ENCODE results near the gene OPN3. TPM values are rescaled to one million over a fixed set of nuclear protein-coding genes. Genes with fewer than 3 reads are reported as not detected.

The OPN3 gene
- total and polyA plus RNA-seq, 2 donors (not counting 1 experiment from before 2014, with no cell fraction given), result 21.0 to 29.6 TPM

GRCh38 chr1:241672301-241672700 is 32.1 kb upstream of the OPN3 start:
- no CpG with 5 or more reads among the region's 1 CpG for WGBS (ENCODE audit: insufficient coverage)
- CTCF ChIA-PET, result no interaction called here
- POLR2A ChIA-PET, result no interaction called here

GRCh38 chr1:241666419-241666818 is 26.2 kb upstream of the OPN3 start:
- no peaks in the 10 kb centered on the region for H4K20me1 ChIP-seq (ENCODE audit: control insufficient read depth, insufficient read depth, low read length, poor library complexity, severe bottlenecking)
- peaks cover 0 to under 1% (median 0%) of the 10 kb centered on the region in 4 experiments for H3K27me3 ChIP-seq (replicated peaks in 1 of 4; ENCODE audit: control extremely low read depth in 1 of 4, control insufficient read depth in 3 of 4, insufficient read depth in 4 of 4, low read length in 3 of 4)
- DNase-seq (no peak), ATAC-seq (ENCODE audit: low read depth) (no peak)
- H3K27me3 Mint-ChIP-seq, result peaks cover under 1% of the 10 kb centered on the region
- no peak overlapping the region for H3K4me2 ChIP-seq (replicated peaks; ENCODE audit: low read depth, low read length, poor library complexity, severe bottlenecking)
- H3K4me3 ChIP-seq (ENCODE audit: control extremely low read depth in 1 of 5, extremely low read depth in 1 of 5, insufficient read depth in 1 of 5, low read depth in 2 of 5, low read length in 4 of 5), result no peak overlapping the region
- H3K9me3 Mint-ChIP-seq (ENCODE audit: insufficient read depth), result no peaks in the 10 kb centered on the region
- ChIA-PET CTCF (no interaction called here), POLR2A (no interaction called here)
- H3K27ac ChIP-seq (ENCODE audit: low read length in 2 of 2), result no peak overlapping the region
- H3K36me3 ChIP-seq (replicated peaks in 1 of 2; ENCODE audit: control extremely low read depth in 1 of 2, control insufficient read depth in 1 of 2, extremely low read depth in 1 of 2, insufficient read depth in 2 of 2, low read length in 1 of 2), result no peaks in the 10 kb centered on the region
- no peaks in the 10 kb centered on the region for H3K79me2 ChIP-seq (ENCODE audit: control insufficient read depth, insufficient read depth, low read length)
- no peak overlapping the region for H3K4me3 Mint-ChIP-seq
- no peak overlapping the region for H3K9ac ChIP-seq (ENCODE audit: low read length)
- intact Hi-C loops (cut with micrococcal nuclease), result no loop called here
- H3K4me1 ChIP-seq (ENCODE audit: control insufficient read depth in 2 of 2, insufficient read depth in 2 of 2, low read length in 2 of 2), result no peaks in the 10 kb centered on the region
- H3K27ac Mint-ChIP-seq, result no peak overlapping the region
- TF ChIP-seq CTCF (IDR thresholded peaks at IDR 0.05) (no peak), EZH2 (IDR thresholded peaks at IDR 0.05; ENCODE audit: borderline replicate concordance, insufficient read depth, low read depth, low read length, poor library complexity, severe bottlenecking) (no peak)
- H3K4me1 Mint-ChIP-seq, result no peaks in the 10 kb centered on the region
- H2AFZ ChIP-seq (ENCODE audit: insufficient read depth, low read depth, low read length, poor library complexity, severe bottlenecking), result no peak overlapping the region
- no peaks in the 10 kb centered on the region for H3K9me3 ChIP-seq (ENCODE audit: control extremely low read depth in 1 of 3, control insufficient read depth in 2 of 3, insufficient read depth in 1 of 3, low read length in 2 of 3)
- 100% methylated on average over 1 of the region's 3 CpGs for WGBS (ENCODE audit: insufficient coverage)

More at GRCh38 chr1:241672301-241672700, 32.1 kb upstream of the OPN3 start:
- H3K9me3 Mint-ChIP-seq (ENCODE audit: insufficient read depth), result no peaks in the 10 kb centered on the region
- Histone ChIP-seq H3K27me3 (replicated peaks in 1 of 4; ENCODE audit: control extremely low read depth in 1 of 4, control insufficient read depth in 3 of 4, insufficient read depth in 4 of 4, low read length in 3 of 4) (peaks cover 0 to 4% (median 0%) of the 10 kb centered on the region in 4 experiments), H3K4me3 (ENCODE audit: control extremely low read depth in 1 of 5, extremely low read depth in 1 of 5, insufficient read depth in 1 of 5, low read depth in 2 of 5, low read length in 4 of 5) (no peak overlapping the region), H3K27ac (ENCODE audit: low read length in 2 of 2) (no peak overlapping the region), H3K4me2 (replicated peaks; ENCODE audit: low read depth, low read length, poor library complexity, severe bottlenecking) (no peak overlapping the region), H3K36me3 (replicated peaks in 1 of 2; ENCODE audit: control extremely low read depth in 1 of 2, control insufficient read depth in 1 of 2, extremely low read depth in 1 of 2, insufficient read depth in 2 of 2, low read length in 1 of 2) (no peaks in the 10 kb centered on the region), H3K9me3 (ENCODE audit: control extremely low read depth in 1 of 3, control insufficient read depth in 2 of 3, insufficient read depth in 1 of 3, low read length in 2 of 3) (no peaks in the 10 kb centered on the region), H3K9ac (ENCODE audit: low read length) (no peak overlapping the region), H3K4me1 (ENCODE audit: control insufficient read depth in 2 of 2, insufficient read depth in 2 of 2, low read length in 2 of 2) (peaks cover 0 to 1% of the 10 kb centered on the region in 2 donors), H4K20me1 (ENCODE audit: control insufficient read depth, insufficient read depth, low read length, poor library complexity, severe bottlenecking) (no peaks in the 10 kb centered on the region), H3K79me2 (ENCODE audit: control insufficient read depth, insufficient read depth, low read length) (no peaks in the 10 kb centered on the region), H2AFZ (ENCODE audit: insufficient read depth, low read depth, low read length, poor library complexity, severe bottlenecking) (no peak overlapping the region)
- no peak overlapping the region for H3K27ac Mint-ChIP-seq
- DNase-seq, result no peak
- no peak for ATAC-seq (ENCODE audit: low read depth)
- H3K27me3 Mint-ChIP-seq, result peaks cover 13% of the 10 kb centered on the region
- no peak overlapping the region for H3K4me3 Mint-ChIP-seq
- peaks cover 4% of the 10 kb centered on the region for H3K4me1 Mint-ChIP-seq
- intact Hi-C loops (cut with micrococcal nuclease), result no loop called here
- TF ChIP-seq CTCF (IDR thresholded peaks at IDR 0.05) (no peak), EZH2 (IDR thresholded peaks at IDR 0.05; ENCODE audit: borderline replicate concordance, insufficient read depth, low read depth, low read length, poor library complexity, severe bottlenecking) (no peak)

Measured in B cell (primary cell).